NB4 (cell line): ENCODE results near the gene ZBTB34.

ENCODE experiments used
- MYC ChIP-seq: IDR thresholded peaks from 2 replicates; pipeline ENCODE4 v1.6.1; 2011; ENCODE audit warnings: low read depth, low read length
- POLR2A ChIP-seq: IDR thresholded peaks from 2 replicates; pipeline ENCODE4 v1.6.1; 2011; ENCODE audit warnings: mild to moderate bottlenecking; ENCODE audit not compliant: insufficient read length; ENCODE audit errors: extremely low read depth
- TF ChIP-seq, protein P1 (sequence below): IDR thresholded peaks from one replicate; pipeline ENCODE4 v1.5.1; 2012; ENCODE audit warnings: low read depth, low read length

DNA sequence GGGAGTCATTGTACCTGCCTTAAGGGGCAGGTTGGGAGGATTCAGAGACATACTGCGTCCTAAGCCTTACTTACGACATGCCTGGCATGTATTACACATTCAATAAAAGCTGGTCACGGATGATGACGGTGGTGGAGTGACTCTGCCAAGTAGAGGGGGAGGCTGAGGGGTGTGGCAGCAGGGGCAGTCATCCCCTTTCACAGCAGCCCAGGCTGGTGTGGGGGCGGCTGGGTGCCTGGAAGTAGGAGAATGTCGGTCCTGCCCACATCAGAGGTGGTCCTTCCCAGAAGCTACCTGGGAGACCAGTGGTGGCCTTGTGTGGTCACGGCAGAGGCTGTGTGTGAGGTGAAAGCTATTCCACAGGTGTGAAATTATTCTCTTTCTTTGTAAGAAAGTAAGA is 8.9 kb downstream of the ZBTB34 start:
- TF ChIP-seq, protein P1, sequence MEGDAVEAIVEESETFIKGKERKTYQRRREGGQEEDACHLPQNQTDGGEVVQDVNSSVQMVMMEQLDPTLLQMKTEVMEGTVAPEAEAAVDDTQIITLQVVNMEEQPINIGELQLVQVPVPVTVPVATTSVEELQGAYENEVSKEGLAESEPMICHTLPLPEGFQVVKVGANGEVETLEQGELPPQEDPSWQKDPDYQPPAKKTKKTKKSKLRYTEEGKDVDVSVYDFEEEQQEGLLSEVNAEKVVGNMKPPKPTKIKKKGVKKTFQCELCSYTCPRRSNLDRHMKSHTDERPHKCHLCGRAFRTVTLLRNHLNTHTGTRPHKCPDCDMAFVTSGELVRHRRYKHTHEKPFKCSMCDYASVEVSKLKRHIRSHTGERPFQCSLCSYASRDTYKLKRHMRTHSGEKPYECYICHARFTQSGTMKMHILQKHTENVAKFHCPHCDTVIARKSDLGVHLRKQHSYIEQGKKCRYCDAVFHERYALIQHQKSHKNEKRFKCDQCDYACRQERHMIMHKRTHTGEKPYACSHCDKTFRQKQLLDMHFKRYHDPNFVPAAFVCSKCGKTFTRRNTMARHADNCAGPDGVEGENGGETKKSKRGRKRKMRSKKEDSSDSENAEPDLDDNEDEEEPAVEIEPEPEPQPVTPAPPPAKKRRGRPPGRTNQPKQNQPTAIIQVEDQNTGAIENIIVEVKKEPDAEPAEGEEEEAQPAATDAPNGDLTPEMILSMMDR = no peak
- TF ChIP-seq MYC (no peak), POLR2A (no peak)
